Gastrocnemius medialis (tissue), 4 donors: ENCODE results near the gene MMP12. TPM values are rescaled to one million over a fixed set of nuclear protein-coding genes. Genes with fewer than 3 reads are reported as not detected.

ENCODE experiments used
- ATAC-seq, 2 donors: fragments of 150-250 bp; one replicate each; pipeline ENCODE4 v1.9.1; 2016
- DNase-seq, 2 donors: peaks; one replicate each; pipeline ENCODE4 v3.0.0-alpha.2; 2019
- H3K27ac ChIP-seq, 4 donors: fragments of 200-600 bp; sonication (generic); 1 replicate in 1 of 4; 2 replicates in 3 of 4; pipeline ENCODE4 v1.5.1; 2016 to 2018; ENCODE audit warnings: mild to moderate bottlenecking in 2 of 4, moderate library complexity in 1 of 4
- H3K27me3 ChIP-seq, 3 donors: fragments of 200-600 bp; sonication (generic) in 2 of 3; 1 replicate in 1 of 3; 2 replicates in 2 of 3; pipeline versions ENCODE4 v1.5.1 to v1.6.0; 2016 to 2019; ENCODE audit warnings: mild to moderate bottlenecking in 1 of 3, moderate library complexity in 1 of 3
- H3K36me3 ChIP-seq, 2 donors: fragments of 200-600 bp; sonication (generic) in 1 of 2; one replicate each; pipeline ENCODE4 v1.5.1; 2017 to 2018
- H3K4me1 ChIP-seq, 2 donors: fragments of 200-600 bp; sonication (generic) in 1 of 2; one replicate each; pipeline ENCODE4 v1.5.1; 2016 to 2017; ENCODE audit warnings: mild to moderate bottlenecking in 2 of 2
- H3K4me3 ChIP-seq, 4 donors: fragments of 200-600 bp; sonication (generic) in 3 of 4; 1 replicate in 1 of 4; 2 replicates in 3 of 4; pipeline ENCODE4 v1.5.1; 2016 to 2019; ENCODE audit warnings: mild to moderate bottlenecking in 2 of 4
- H3K9me3 ChIP-seq, 3 donors: fragments of 200-600 bp; sonication (generic) in 2 of 3; 1 replicate in 1 of 3; 2 replicates in 2 of 3; pipeline ENCODE4 v1.5.1; 2016 to 2019
- POLR2A ChIP-seq, 2 donors: fragments of 450-650 bp; IDR thresholded peaks; one replicate each; pipeline ENCODE4 v1.6.1; 2017; ENCODE audit warnings: antibody characterized with exemption in 2 of 2, mild to moderate bottlenecking in 2 of 2, moderate library complexity in 2 of 2
- in situ Hi-C, 4 donors: fragments of 200-750 bp; cut with MboI; loops; one replicate each; pipeline versions ENCODE4 v1.15.0 to v1.8.0; 2017; ENCODE audit warnings: low sequenced_read_pairs in 4 of 4
- intact Hi-C: fragments of 100-400 bp; cut with DNase I; formaldehyde crosslinking; loops from one replicate; pipeline ENCODE4 v1.15.1; 2023; ENCODE audit warnings: low total_unique reads
- total RNA-seq, 4 donors: library from RNA; depleted of rRNA; stranded (reverse); fragments of >200 nt; gene quantifications; one replicate each; pipeline versions ENCODE4 v1.1.0 to v1.2.3, GENCODE V29; 2016
- TF ChIP-seq, protein P1 (sequence below), 5 experiments: fragments of 450-650 bp in 3 of 5; fragments of 200-600 bp in 2 of 5; sonication (generic) in 2 of 5; IDR thresholded peaks in 4 of 5; conservative IDR thresholded peaks in 1 of 5; 1 replicate in 4 of 5; 2 replicates in 1 of 5; pipeline ENCODE4 v1.5.1; 2016 to 2019; ENCODE audit warnings: antibody characterized with exemption in 5 of 5, mild to moderate bottlenecking in 3 of 5, moderate library complexity in 3 of 5

The MMP12 gene
- total RNA-seq, 4 donors from 2014 or later, result not detected

DNA sequence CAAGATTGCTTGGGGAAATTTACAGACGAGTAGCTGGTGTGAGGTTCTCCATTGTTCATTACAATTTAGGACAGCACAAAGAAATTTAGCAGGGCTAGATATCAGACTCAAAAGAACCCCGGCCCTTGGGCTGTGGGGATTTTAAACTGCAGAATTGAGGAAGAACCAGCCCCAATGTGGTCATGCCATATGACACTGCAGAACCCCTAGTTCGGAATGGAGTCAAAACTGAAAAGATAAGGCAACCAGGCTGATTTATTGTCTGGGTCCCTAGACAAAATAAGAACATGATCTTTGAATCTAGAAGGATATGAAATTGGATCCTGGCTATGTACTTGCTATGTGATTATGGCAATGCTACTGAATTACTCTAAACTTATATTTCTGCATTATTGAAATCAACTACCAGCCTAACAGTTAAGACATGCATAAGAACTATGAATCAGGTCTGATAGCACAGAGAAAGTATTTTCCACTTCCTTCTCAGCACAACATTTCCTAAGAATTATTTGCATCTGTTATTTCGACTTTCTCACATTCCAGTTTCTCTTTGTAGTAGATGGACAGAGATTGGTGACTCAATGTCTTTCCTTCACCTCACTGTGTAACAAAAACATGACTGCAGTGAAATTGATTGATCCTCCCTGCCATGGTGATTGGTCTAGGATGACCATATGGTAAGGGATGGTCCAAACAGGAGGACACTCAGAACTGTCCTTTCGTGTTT, 44.6 kb downstream of the MMP12 start:
- Histone ChIP-seq H3K36me3 (no peaks in the 10 kb centered on the region), H3K9me3 (no peaks in the 10 kb centered on the region), H3K27me3 (no peaks in the 10 kb centered on the region), H3K4me3 (no peak overlapping the region), H3K27ac (no peak overlapping the region), H3K4me1 (no peaks in the 10 kb centered on the region)
- in situ Hi-C loops, result no loop called here
- intact Hi-C loops, result no loop called here
- no peak for ATAC-seq
- no peak for TF ChIP-seq POLR2A (IDR thresholded peaks at IDR 0.05)
- TF ChIP-seq, protein P1, sequence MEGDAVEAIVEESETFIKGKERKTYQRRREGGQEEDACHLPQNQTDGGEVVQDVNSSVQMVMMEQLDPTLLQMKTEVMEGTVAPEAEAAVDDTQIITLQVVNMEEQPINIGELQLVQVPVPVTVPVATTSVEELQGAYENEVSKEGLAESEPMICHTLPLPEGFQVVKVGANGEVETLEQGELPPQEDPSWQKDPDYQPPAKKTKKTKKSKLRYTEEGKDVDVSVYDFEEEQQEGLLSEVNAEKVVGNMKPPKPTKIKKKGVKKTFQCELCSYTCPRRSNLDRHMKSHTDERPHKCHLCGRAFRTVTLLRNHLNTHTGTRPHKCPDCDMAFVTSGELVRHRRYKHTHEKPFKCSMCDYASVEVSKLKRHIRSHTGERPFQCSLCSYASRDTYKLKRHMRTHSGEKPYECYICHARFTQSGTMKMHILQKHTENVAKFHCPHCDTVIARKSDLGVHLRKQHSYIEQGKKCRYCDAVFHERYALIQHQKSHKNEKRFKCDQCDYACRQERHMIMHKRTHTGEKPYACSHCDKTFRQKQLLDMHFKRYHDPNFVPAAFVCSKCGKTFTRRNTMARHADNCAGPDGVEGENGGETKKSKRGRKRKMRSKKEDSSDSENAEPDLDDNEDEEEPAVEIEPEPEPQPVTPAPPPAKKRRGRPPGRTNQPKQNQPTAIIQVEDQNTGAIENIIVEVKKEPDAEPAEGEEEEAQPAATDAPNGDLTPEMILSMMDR (IDR thresholded peaks at IDR 0.05 in 4 of 5, conservative IDR thresholded peaks at IDR 0.05 in 1 of 5), result no peak
- no peak for DNase-seq

DNA sequence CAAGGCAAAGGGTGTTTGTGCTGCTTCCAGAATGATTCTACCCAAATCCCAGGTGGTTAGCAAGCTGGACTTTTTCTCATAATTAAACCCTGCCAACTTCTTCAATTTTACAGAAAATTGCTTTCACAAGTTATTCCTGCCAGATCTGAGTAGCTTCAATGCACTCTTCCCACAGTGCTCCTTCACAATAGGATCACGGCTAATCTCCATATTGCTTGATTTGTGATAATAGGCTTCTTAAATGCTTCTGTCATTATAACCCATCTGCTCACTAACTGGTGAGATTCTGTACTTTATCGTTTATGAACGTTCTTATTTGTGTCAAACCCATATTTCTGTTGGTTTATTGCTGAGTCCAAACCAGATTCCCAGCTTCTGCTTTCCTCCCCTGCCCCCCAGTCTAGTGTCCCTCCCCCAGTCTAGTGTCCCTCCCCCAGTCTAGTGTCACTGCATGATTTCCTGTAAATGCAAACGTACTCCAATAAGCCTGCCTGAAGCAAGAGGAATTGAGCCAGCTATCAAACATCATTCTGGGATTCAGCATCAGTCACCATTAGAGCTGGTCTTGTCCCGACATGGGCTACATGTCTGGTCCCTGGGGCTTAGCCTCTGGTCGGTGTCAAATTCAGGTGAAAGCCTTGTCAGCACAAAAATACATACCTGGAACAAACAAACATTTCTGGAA, 45.3 kb downstream of the MMP12 start:
- ATAC-seq, result no peak
- no peaks in the 10 kb centered on the region for H3K9me3 ChIP-seq
- no peak for DNase-seq
- intact Hi-C loops (no loop called here), in situ Hi-C loops (no loop called here)
- no peaks in the 10 kb centered on the region for H3K27me3 ChIP-seq
- H3K4me1 ChIP-seq, result no peaks in the 10 kb centered on the region
- no peaks in the 10 kb centered on the region for H3K36me3 ChIP-seq
- TF ChIP-seq POLR2A (IDR thresholded peaks at IDR 0.05), result no peak
- TF ChIP-seq, protein P1 (IDR thresholded peaks at IDR 0.05 in 4 of 5, conservative IDR thresholded peaks at IDR 0.05 in 1 of 5), result no peak
- H3K27ac ChIP-seq, result no peak overlapping the region
- H3K4me3 ChIP-seq, result no peak overlapping the region

DNA sequence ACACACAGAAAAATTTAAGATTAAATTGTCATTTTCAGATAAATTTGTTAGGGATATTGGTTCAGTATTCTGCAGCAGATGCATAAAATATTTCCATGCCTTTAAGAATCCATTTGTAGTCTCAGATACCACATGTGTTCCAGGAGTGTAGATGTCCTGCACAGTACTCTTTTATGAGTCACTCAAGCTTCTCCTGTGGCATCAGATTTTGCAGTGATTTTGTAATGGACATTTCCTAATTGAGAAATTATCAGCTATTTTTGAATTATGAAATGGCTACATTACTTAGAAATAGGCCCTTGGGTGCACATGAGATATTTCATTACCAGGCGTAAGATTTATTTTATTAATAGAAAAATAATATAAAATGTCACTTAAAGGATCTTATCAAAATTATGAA, 50.2 kb downstream of the MMP12 start:
- no peaks in the 10 kb centered on the region for H3K4me1 ChIP-seq
- no peak for DNase-seq
- ATAC-seq, result no peak
- intact Hi-C loops, result no loop called here
- H3K36me3 ChIP-seq, result no peaks in the 10 kb centered on the region
- H3K9me3 ChIP-seq, result no peaks in the 10 kb centered on the region
- no peak overlapping the region for H3K27ac ChIP-seq
- H3K27me3 ChIP-seq, result no peaks in the 10 kb centered on the region
- in situ Hi-C loops, result no loop called here
- no peak overlapping the region for H3K4me3 ChIP-seq
- TF ChIP-seq POLR2A (IDR thresholded peaks at IDR 0.05), result no peak
- TF ChIP-seq, protein P1 (IDR thresholded peaks at IDR 0.05 in 4 of 5, conservative IDR thresholded peaks at IDR 0.05 in 1 of 5), result no peak

DNA sequence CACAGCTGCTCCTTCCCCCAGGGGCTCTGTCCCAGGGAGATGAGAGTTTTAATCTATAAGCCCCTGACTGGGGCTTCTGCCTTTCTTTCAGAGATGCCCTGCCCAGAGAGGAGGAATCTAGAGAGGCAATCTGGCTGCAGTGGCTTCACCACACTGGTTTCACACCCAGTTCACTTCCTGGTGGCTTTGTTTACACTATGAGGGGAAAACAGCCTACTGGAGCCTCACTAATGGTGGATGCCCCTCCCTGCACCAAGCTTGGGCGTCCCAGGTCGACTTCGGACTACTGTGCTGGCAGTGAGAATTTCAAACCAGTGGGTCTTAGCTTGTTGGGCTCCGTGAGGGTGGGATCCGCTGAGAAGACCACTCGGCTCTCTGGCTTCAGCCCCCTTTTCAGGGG, 55.3 kb downstream of the MMP12 start:
- no peak for TF ChIP-seq POLR2A (IDR thresholded peaks at IDR 0.05)
- TF ChIP-seq, protein P1 (IDR thresholded peaks at IDR 0.05 in 4 of 5, conservative IDR thresholded peaks at IDR 0.05 in 1 of 5), result no peak
- H3K27ac ChIP-seq, result no peak overlapping the region
- H3K27me3 ChIP-seq, result no peaks in the 10 kb centered on the region
- H3K4me1 ChIP-seq, result no peaks in the 10 kb centered on the region
- no peaks in the 10 kb centered on the region for H3K9me3 ChIP-seq
- ATAC-seq, result no peak
- no peaks in the 10 kb centered on the region for H3K36me3 ChIP-seq
- in situ Hi-C loops, result no loop called here
- no peak overlapping the region for H3K4me3 ChIP-seq
- intact Hi-C loops, result no loop called here
- DNase-seq, result no peak
